Ascending aorta (tissue), 2 donors: ENCODE data around the gene UQCRQ. TPM values are rescaled to one million over a fixed set of nuclear protein-coding genes. Genes with fewer than 3 reads are reported as not detected.
A peak's percentile ranks its signal among the peaks of the same experiment; 100 is the strongest.

Source experiments
- DNase-seq, 2 donors: peaks; one replicate each; pipeline ENCODE4 v3.0.0-alpha.2; 2019; ENCODE audit warnings: low spot score in 2 of 2
- H3K27ac ChIP-seq, 2 donors: fragments of 200-600 bp; sonication (generic); one replicate each; pipeline ENCODE4 v1.5.1; 2016 to 2017; ENCODE audit warnings: mild to moderate bottlenecking in 1 of 2
- H3K27me3 ChIP-seq: fragments of 200-600 bp; sonication (generic); one replicate; pipeline ENCODE4 v1.5.1; 2017
- H3K36me3 ChIP-seq, 2 donors: fragments of 200-600 bp; sonication (generic); one replicate each; pipeline ENCODE4 v1.5.1; 2016
- H3K4me1 ChIP-seq, 2 donors: fragments of 200-600 bp; sonication (generic); one replicate each; pipeline ENCODE4 v1.5.1; 2016 to 2017; ENCODE audit warnings: mild to moderate bottlenecking in 1 of 2
- H3K4me3 ChIP-seq, 2 donors: fragments of 200-600 bp; sonication (generic); one replicate each; pipeline ENCODE4 v1.5.1; 2016 to 2017; ENCODE audit warnings: mild to moderate bottlenecking in 1 of 2
- H3K9me3 ChIP-seq, 2 donors: fragments of 200-600 bp; sonication (generic); one replicate each; pipeline ENCODE4 v1.5.1; 2016
- intact Hi-C: fragments of 100-400 bp; cut with DNase I; formaldehyde crosslinking; loops from one replicate; pipeline ENCODE4 v1.15.1; 2023
- total RNA-seq: library from RNA; depleted of rRNA; stranded (reverse); fragments of >200 nt; gene quantifications from one replicate; pipeline ENCODE4 v1.1.0, GENCODE V29; 2016
- TF ChIP-seq, protein P1 (sequence below), 3 experiments: fragments of 200-600 bp in 2 of 3; fragments of 450-650 bp in 1 of 3; sonication (generic) in 2 of 3; IDR thresholded peaks; one replicate each; pipeline ENCODE4 v1.5.1; 2016 to 2019; ENCODE audit warnings: antibody characterized with exemption in 3 of 3, mild to moderate bottlenecking in 1 of 3, moderate library complexity in 1 of 3

The UQCRQ gene
- total RNA-seq, 1 donor from 2014 or later: 53.6 TPM

- Histone ChIP-seq H3K27me3 (no peaks in the 10 kb centered on the region), H3K4me1 (peaks cover 10 to 14% of the 10 kb centered on the region in 2 donors), H3K4me3 (peak overlapping the region; percentile 27 to 47), H3K9me3 (no peaks in the 10 kb centered on the region), H3K36me3 (no peaks in the 10 kb centered on the region), H3K27ac (no peak overlapping the region)
- TF ChIP-seq, protein P1, sequence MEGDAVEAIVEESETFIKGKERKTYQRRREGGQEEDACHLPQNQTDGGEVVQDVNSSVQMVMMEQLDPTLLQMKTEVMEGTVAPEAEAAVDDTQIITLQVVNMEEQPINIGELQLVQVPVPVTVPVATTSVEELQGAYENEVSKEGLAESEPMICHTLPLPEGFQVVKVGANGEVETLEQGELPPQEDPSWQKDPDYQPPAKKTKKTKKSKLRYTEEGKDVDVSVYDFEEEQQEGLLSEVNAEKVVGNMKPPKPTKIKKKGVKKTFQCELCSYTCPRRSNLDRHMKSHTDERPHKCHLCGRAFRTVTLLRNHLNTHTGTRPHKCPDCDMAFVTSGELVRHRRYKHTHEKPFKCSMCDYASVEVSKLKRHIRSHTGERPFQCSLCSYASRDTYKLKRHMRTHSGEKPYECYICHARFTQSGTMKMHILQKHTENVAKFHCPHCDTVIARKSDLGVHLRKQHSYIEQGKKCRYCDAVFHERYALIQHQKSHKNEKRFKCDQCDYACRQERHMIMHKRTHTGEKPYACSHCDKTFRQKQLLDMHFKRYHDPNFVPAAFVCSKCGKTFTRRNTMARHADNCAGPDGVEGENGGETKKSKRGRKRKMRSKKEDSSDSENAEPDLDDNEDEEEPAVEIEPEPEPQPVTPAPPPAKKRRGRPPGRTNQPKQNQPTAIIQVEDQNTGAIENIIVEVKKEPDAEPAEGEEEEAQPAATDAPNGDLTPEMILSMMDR (IDR thresholded peaks at IDR 0.05): no peak
- peak in 1 of 2 donors; percentile 63 for DNase-seq
- intact Hi-C loops: no loop called here
Observed at GRCh38 chr5:132825834-132826391, 40.5 kb upstream of the UQCRQ start.

DNA sequence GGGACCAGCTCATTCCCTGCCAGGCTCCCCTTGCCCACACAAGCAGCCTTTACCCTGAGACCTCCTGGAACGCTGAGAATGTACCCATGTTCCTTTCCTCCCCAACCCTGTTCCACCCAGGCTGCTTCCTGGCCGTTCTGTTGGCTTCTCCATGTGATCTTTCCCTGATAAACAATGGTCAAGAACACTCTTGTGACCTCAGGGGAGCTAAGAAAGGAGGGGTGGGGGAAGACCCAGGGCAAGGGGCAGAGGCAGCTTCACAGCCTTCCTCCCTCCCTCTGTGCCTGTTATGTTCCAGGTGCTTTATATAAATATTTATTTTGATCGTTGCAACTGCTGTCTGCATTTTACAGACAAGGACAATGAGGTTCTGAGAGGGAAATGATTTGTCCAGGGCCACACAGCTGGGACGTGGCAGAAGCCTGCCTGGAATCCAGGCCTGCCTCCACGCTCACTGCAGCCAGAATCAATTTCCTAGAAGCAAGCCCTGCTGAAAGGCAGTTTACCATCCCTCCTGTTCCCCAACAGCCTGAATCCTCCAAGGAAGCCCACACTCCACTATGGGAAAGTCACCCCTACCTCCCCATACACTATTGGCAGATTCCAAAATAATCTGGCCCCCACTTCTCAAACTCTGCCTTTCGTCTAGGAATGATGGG lies 39.9 kb upstream of the UQCRQ start:
- Histone ChIP-seq H3K27me3 (no peaks in the 10 kb centered on the region), H3K4me3 (no peak overlapping the region), H3K9me3 (no peaks in the 10 kb centered on the region), H3K27ac (no peak overlapping the region), H3K36me3 (no peaks in the 10 kb centered on the region), H3K4me1 (peaks cover 12 to 14% of the 10 kb centered on the region in 2 donors)
- TF ChIP-seq, protein P1 (IDR thresholded peaks at IDR 0.05): no peak
- peak in 1 of 2 donors; percentile 13 for DNase-seq
- intact Hi-C loops: no loop called here

DNA sequence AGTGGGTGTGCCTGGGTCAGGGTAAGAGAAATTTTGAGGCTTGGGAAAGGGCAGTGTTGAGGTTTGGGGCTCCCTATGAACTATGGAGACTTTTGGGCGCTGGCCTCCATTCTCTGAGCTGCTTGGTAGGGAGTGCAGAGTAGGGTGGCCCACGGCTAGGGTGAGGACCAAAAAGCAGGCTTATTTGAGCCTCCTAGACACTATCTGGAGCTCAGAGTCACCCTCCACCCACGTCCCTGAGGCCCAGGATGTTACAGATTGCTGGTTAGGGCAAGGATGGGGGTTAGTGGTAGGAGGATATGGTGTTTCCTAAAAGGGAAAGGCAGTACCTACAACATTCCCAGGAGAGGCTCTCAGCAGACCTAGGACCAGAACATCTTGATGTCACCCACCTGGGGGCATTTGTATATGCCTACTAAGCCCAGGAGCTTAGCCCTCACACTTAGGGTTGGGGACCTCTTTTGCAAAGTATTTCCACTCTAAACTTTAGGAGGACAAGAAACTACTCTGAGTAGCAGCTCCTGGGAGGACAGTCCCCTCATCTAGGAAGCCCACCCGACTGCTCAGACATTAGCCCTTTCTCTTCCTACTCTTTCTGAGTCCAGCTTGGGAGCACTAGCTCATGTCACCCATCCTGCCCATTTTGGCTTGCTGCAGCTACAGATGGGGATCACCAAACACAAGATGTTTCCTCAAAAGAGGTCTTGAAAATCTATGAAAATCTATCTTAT lies 38.3 kb upstream of the UQCRQ start:
- Histone ChIP-seq H3K36me3 (no peaks in the 10 kb centered on the region), H3K27ac (no peak overlapping the region), H3K4me1 (peaks cover 10 to 11% of the 10 kb centered on the region in 2 donors), H3K4me3 (no peak overlapping the region), H3K9me3 (no peaks in the 10 kb centered on the region), H3K27me3 (no peaks in the 10 kb centered on the region)
- TF ChIP-seq, protein P1 (IDR thresholded peaks at IDR 0.05): no peak
- DNase-seq: peak in 1 of 2 donors; percentile 54
- intact Hi-C loops: no loop called here

- Histone ChIP-seq H3K4me1 (peaks cover 5 to 9% of the 10 kb centered on the region in 2 donors), H3K27me3 (no peaks in the 10 kb centered on the region), H3K9me3 (no peaks in the 10 kb centered on the region), H3K36me3 (no peaks in the 10 kb centered on the region), H3K4me3 (peak overlapping the region in 1 of 2 donors; percentile 78), H3K27ac (no peak overlapping the region)
- DNase-seq: peak in 1 of 2 donors; percentile 60
- TF ChIP-seq, protein P1 (IDR thresholded peaks at IDR 0.05): no peak
- intact Hi-C loops: no loop called here
Observed at GRCh38 chr5:132828846-132829494, 37.5 kb upstream of the UQCRQ start.

- H3K9me3 ChIP-seq: no peaks in the 10 kb centered on the region
- peaks cover 5 to 9% of the 10 kb centered on the region in 2 donors for H3K4me1 ChIP-seq
- TF ChIP-seq, protein P1 (IDR thresholded peaks at IDR 0.05): peak; percentile 70 to 95 (median 92)
- intact Hi-C loops: loop anchor here (1.0 to 5.0 kb wide), 2 partner anchors 36 to 52 kb away; partner anchors contain the start of genes GDF9 and UQCRQ
- H3K27ac ChIP-seq: peak overlapping the region; percentile 18 to 55
- peak in 1 of 2 donors; percentile 85 for DNase-seq
- no peaks in the 10 kb centered on the region for H3K36me3 ChIP-seq
- no peaks in the 10 kb centered on the region for H3K27me3 ChIP-seq
- peak overlapping the region; percentile 74 to 78 for H3K4me3 ChIP-seq
Observed at GRCh38 chr5:132829742-132830435, 36.6 kb upstream of the UQCRQ start.
